ENCODE results near the gene SLC48A1.

GRCh38 chr12:47791874-47792273 lies 18.8 kb downstream of the SLC48A1 start:
- TF ChIP-seq CTCF (IDR thresholded peaks at IDR 0.05) = no peak
- no peak for TF ChIP-seq NFIC (IDR thresholded peaks at IDR 0.05; ENCODE audit: borderline replicate concordance)
- no peak for TF ChIP-seq EZH2phosphoT487 (IDR thresholded peaks at IDR 0.05; ENCODE audit: borderline replicate concordance, low read depth)
- no peak for TF ChIP-seq RAD21 (IDR thresholded peaks at IDR 0.05; ENCODE audit: low read length)
- no peak for TF ChIP-seq RFX5 (IDR thresholded peaks at IDR 0.05; ENCODE audit: low read length)
- TF ChIP-seq SIN3A (IDR thresholded peaks at IDR 0.05; ENCODE audit: borderline replicate concordance, low read depth, low read length) = no peak
- no peak for TF ChIP-seq ZBTB33 (IDR thresholded peaks at IDR 0.05; ENCODE audit: borderline replicate concordance, low read depth)
- TF ChIP-seq TAF1 (IDR thresholded peaks at IDR 0.05; ENCODE audit: borderline replicate concordance, low read depth, low read length) = no peak
- TF ChIP-seq RXRA (IDR thresholded peaks at IDR 0.05; ENCODE audit: borderline replicate concordance, low read depth) = no peak
- no peak for TF ChIP-seq USF2 (IDR thresholded peaks at IDR 0.05; ENCODE audit: borderline replicate concordance, low read depth, low read length)

All from SK-N-SH (cell line).